Measurements from ENCODE around the gene RRP9.

Gene RRP9

DNA sequence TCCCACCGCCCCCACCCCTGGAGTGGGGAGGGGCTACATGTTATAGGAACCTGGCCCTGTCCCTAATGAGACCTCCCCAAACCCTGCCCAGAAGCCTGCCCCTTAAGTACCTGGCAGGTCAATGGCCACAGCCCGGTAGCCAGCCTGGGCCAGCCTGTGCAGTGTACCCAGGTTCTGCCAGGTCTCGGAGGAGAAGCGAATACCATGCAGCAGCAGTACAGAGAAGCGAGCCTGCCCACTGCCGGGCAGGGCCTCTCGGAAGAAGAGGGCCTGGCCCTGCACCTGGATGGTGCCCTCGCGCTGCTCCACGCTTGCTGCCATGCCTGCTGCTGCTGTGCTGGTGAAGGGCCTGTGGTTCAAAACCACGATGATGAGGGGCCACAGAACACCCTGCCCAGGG is 29.6 kb upstream of the RRP9 start:
- DNase-seq (ENCODE audit: low read depth), result no peak

DNA sequence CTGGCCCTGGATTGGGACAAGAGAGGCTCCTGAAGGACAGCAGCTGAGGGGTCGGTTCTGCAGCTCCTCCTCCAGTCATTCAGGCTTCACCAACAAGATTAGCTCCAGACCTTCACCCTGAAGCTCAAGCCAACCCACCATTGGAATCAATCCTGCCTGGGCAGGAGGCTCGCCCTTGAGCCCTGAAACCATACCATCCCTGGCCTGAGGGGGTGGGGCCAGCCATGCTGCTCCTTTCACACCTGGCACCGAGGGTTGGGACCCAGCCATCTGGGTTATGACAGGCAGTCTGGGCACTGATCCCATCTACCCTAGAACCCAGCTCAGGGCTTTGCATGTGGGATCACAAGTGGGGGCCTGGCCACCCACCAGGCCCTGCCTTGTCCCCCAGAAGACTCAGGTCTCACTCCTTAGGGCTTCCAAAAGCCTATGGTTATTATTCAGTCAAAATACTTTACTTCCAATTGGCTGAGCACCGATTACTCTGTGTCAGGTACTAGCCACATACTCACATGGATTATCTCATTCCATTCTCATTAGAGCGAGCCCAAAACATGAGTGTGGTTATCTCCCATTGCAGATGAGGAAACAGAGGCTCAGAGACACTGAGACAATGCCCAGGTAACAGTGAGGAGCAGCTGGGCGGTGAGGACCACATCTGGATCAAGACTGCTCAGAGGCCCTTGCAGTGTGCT is 29.0 kb upstream of the RRP9 start:
- no peak for DNase-seq (ENCODE audit: low read depth)

- DNase-seq (ENCODE audit: low read depth), result no peak
These were observed 28.1 kb upstream of the RRP9 start for GRCh38 chr3:51969841-51970240.

- DNase-seq (ENCODE audit: low read depth), result no peak
These were observed 27.4 kb upstream of the RRP9 start for GRCh38 chr3:51968883-51969678.

GRCh38 chr3:51968170-51968775 is 26.6 kb upstream of the RRP9 start:
- DNase-seq (ENCODE audit: low read depth), result peak; percentile 20

DNA sequence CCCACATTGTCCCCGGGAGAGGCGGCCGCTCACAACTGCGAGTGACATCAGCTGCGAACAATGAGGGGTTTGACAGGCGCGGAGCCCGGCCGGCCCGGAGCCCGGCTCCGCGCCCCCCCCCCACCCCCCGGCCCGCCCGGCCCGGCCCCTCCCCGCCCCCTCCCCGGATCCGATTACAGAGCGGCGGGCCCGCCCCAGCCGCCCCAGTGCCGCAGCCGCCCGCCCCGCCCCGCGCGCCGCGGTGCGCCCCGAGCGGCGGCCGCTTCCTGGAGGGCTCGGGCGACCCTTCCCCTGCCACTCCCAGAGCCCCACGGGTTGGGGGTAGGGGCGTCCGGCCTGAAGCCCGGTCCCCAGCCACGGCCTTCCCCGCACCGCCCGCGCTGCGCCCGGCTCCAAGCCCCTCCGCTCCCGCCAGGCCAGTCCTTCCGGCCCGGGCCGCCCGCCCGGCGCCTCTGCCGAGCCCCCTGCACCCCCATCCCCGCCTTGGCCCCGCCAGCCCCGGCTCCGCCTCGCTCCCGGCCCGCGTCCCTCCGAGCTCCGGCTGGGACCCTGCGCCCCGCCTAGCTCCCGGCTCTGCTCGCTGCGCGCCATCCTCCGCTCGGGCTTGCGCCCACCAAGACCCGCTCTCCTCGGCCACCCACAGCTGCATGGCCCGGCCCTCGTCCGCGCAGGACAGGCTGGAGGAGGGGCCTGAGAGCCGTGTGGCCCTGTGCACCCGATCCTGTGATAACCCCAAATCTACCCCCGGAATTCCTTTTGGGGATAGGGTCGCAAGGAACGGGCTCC is 25.9 kb upstream of the RRP9 start, which contains the start of gene PCBP4:
Gene PCBP4, minus strand, starts transcription at position 71 of the 786 bp plus-strand sequence. CDS start 6,214 bp downstream, outside the sequence.
- peak; percentile 18 for DNase-seq (ENCODE audit: low read depth)

DNA sequence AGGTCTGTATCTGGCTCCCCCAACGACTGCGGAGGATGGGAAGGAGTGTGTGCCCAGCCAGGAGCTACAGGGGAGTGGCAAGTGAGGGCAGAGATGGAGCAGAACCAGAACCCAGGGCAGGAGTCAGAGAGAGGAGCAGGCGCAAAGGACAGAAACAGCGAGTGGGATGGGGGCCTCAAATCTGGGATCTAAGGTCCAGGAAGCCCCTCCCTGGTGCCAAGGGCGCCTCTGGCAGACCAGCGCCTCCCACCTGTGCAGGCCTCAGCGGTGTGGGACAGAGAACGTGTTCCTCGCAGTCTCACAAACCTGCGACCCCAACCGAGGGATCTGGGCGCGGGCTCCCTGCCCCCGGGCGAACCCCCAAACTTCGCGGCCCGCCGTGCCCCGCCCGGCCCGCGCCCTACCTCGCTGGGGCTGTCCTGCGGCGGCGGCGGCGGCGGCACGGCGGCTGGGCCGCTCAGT is 25.2 kb upstream of the RRP9 start:
- no peak for DNase-seq (ENCODE audit: low read depth)

- no peak for DNase-seq (ENCODE audit: low read depth)
These were observed 24.8 kb upstream of the RRP9 start for GRCh38 chr3:51966486-51966885.

DNA sequence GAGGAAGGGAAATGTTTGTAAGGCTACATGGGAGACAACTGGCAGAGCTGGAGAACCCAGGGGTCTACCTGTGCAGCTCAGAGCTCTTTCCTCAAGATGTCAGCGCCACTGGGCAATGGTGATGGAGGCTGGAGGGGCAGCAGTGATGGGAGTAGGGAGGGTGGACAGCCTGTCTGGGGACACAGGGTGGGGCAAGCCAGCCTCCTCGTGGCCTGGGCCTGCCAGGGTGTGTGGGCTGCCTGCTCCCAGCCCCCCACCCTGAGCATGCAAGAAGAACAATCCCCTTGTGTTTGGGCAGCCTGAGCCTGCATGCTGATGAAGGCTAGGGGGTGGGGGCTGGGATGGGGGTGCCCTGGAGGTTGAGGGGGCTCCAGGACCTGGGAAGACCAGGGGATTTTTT is 24.3 kb upstream of the RRP9 start:
- no peak for DNase-seq (ENCODE audit: low read depth)

DNA sequence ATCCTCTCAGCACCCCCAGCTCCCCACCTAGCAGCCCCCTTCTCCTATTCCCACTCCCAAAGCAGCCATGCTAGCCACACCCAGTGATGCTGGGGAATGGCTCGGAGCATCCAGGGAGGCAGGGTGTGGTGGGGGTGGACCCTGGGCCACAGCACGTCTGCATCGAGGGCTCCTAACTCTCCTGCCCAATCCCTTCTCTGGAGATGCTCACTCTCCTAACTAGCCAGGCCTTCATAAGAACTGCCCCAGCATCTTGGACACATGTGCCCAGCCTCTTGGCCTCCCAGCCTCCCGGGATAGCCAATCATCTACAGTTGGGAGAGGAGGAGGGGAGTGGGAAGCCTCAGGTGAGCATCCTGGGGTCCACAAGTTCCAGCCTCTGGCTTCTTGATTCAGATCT is 22.8 kb upstream of the RRP9 start:
- DNase-seq (ENCODE audit: low read depth), result no peak

- no peak for DNase-seq (ENCODE audit: low read depth)
These were observed 22.3 kb upstream of the RRP9 start for GRCh38 chr3:51963951-51964451.

DNA sequence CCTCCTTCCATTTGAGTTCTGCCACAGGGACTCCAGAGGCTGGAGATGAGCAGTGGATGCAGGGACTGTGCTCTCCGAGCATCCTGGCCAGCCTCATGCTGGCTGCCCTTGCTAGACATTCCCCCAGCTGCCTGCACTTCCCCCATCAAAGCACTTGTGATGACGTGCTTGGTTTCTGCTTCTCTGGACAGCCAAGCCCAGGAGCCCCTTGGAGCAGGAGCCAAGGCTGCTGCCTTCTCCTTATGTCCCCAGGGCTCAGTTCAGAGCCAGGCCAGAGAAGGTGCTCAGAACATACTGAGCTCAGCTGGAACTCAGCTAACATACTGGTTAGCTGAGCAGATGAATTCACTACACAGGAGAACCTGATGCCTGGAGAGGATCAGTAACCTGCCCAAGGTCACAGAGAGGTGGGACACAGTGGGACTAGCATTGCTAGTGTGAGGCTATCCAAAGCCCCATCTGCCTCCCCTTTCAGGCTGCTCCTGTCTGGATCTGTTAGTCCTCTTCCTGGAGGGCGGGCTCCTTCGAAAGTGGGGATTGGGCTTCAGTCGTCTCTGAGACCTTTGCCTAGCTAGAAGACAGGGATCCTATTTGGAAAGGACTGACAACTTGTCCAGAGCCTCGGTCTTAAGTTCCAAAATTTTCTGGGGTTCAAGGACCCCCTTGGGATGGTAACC is 21.3 kb upstream of the RRP9 start:
- no peak for DNase-seq (ENCODE audit: low read depth)

DNA sequence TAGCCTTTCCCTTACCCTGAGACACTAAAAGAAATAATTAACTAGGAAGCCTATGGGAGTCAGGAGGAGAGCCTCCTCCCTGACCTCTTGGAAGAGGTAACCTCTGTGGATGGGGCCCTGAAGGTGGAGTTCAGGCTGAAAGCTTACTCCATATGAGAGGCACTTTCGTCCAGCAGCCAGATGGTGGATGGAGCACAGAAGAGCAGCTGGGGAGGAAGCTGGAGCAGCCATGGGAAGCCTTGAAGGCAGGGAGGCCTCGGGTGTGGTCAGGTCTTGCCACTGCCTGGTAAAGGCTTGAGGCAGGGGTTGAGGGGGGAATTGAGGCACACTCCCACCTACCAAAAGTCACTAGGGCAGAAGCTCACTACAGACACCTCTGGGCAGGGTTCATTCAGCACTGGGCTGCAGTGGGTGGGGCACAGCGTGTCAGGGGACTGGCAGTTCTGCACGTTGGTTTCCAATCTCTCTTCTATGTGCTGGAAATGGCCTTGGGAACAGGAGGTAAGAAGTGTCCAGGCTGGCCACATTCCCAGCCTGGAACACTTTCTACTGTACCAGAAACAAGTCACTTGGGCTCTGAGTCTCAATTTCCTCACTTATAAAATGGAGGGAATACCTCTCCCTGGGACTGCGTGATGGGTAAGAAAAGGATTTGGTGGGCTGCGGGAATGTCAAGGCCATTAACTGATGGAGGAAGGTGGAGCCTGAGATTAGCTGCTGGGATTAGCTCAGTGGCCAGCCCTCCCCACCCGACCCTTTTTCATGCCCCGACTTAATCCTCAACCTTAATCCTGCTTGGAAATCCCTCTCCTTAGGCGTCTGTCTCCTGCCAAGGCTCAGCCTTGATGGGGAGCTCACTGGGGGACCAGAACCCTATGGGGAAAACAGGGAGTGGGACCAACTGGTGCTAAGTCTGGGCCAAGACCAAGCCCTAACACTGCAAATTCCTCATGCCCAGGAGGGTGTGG is 20.2 kb upstream of the RRP9 start:
- DNase-seq (ENCODE audit: low read depth), result no peak

DNA sequence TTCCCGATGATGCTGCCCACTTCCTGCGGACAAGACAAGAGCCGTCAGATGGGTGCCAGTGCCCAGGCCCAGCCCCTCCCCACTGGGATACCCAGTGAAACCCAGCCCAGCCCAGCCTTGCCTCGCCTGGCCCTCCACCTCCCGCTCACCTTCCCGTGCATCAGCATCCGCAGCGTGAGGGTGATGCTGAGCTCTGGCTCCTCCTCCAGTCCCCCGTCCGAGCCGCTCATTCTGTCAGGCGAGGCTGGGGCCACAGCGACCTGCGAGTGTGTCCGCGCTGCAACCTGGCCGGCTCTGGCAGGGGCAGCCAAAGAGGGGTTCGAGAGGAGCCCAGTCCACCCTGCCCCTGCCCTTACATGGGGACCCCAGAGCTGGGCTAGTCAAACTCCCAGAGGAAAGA is 19.3 kb upstream of the RRP9 start:
- no peak for DNase-seq (ENCODE audit: low read depth)

DNA sequence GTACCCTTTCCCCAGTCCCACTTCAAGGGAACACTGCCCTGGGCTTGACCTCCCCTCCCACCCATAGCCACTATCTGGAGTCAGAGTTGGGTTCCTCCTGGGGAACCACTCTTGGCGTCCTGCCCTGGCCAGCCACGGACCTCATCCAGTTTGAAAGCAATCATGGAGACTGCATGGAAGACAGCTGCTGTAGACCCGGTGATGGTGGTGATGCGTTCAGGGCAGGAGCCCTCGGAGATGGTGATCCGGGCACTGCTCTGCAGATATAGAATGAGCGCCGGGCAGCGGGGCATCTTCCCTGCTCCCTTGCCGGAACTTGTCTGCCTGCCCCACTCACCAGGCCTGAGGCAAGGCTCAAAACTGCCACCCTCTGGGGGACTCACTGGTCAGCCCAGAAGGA is 18.7 kb upstream of the RRP9 start:
- DNase-seq (ENCODE audit: low read depth), result no peak

GRCh38 chr3:51959651-51960050 is 17.9 kb upstream of the RRP9 start:
- DNase-seq (ENCODE audit: low read depth), result no peak

DNA sequence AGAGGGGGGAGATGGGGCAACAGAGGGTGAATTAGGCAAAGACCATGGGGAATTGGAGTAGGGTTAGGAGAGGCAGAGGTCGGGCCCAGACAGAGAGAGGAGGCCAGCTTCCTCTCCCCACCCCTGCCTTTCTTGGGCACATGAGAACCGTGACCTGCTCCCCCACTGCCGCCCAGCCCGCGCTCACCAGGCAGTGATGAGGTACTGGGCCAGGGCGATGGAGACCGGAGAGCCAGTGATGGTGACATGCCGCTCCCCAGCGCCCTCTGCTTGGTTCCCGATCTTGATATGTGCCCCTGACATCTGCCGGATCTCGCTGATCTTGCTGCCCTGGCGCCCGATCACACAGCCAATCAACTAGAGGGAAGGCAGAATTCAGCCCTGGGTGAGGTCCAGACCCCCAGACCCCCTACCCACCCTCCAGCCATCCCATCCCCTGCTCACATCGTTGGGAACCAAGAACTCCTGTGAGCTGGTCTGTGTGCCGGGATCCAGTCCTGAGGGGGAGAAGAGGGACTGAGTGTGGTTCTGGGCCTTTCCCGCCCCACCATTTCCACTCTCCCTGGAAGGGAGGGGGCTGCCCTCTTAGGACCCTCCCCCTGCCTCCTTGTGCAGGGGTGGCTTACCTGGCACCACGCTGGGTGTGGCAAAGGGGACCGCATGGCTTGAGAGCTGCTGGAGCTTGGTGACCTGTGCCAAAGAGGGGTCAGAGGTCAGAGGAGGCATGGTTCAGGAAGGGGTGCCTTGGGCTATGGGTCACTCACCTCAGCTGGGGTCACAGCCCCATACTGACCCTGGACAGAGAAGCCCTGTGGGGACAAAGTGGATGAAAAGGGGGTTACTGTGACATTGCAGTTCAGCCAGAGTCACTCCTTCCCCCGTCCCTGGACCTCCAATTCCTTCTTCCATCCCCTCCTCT is 17.2 kb upstream of the RRP9 start:
- no peak for DNase-seq (ENCODE audit: low read depth)

- no peak for DNase-seq (ENCODE audit: low read depth)
These were observed 16.0 kb upstream of the RRP9 start for GRCh38 chr3:51957520-51958205.
